ENCODE results near the gene CD53. TPM values are rescaled to one million over a fixed set of nuclear protein-coding genes. Genes with fewer than 3 reads are reported as not detected.

The CD53 gene
- total RNA-seq, 1 experiment from 2014 or later: 0.49 TPM

DNA sequence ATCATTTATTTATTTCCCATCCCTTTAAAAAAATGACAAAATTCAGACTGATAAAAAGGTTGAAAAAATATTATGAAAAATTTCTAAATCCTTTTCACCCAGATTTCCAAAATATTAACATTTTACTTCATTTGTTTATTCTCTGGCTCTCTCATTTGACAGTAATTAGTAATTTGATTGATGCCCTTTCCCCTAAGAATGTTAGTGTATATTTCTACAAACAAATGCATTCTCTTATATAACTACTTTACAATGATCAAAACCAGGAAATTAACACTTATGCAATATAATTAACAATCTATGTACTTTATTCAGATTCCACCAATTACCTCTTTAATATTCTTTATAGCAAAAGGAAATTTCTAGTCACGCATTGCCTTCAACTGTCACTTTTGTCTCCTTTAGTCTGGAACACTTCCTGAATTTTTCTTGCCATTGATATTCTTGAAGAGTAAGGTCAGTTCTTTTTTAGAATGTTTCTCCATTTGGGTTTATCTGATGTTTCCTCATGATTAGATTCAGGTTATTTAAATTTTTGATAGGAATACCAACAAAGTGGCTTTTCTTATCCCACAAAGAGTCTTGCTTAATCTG lies 3.9 kb downstream of the CD53 start:
- in situ Hi-C loops (cut with HindIII; ENCODE audit: low pct_unique_long_range_greater_than_20kb, low sequenced_read_pairs) (no loop called here), intact Hi-C loops (cut with micrococcal nuclease; ENCODE audit: unreplicated experiment) (no loop called here)
- ATAC-seq: no peak
- no peaks in the 10 kb centered on the region for H3K27me3 ChIP-seq (ENCODE audit: control insufficient read depth, insufficient read depth, low read length)
- H3K9me3 ChIP-seq (ENCODE audit: control insufficient read depth, insufficient read depth, low read depth, low read length): no peaks in the 10 kb centered on the region
- DNase-seq (ENCODE audit: low read depth, low spot score): no peak
- H3K36me3 ChIP-seq (ENCODE audit: control insufficient read depth, insufficient read depth, low read length): no peaks in the 10 kb centered on the region; the same call in 1 of the 2 replicates
- no peak overlapping the region for H3K4me3 ChIP-seq (ENCODE audit: low read depth in 2 of 2, low read length in 2 of 2)
- no peak overlapping the region for H3K27ac ChIP-seq (ENCODE audit: low read length)
- ChIA-PET POLR2A (no interaction called here), CTCF (no interaction called here)
- no peak for TF ChIP-seq SIN3A (IDR thresholded peaks at IDR 0.05; ENCODE audit: borderline replicate concordance, insufficient read depth, low read depth, low read length)
- TF ChIP-seq, protein P1, sequence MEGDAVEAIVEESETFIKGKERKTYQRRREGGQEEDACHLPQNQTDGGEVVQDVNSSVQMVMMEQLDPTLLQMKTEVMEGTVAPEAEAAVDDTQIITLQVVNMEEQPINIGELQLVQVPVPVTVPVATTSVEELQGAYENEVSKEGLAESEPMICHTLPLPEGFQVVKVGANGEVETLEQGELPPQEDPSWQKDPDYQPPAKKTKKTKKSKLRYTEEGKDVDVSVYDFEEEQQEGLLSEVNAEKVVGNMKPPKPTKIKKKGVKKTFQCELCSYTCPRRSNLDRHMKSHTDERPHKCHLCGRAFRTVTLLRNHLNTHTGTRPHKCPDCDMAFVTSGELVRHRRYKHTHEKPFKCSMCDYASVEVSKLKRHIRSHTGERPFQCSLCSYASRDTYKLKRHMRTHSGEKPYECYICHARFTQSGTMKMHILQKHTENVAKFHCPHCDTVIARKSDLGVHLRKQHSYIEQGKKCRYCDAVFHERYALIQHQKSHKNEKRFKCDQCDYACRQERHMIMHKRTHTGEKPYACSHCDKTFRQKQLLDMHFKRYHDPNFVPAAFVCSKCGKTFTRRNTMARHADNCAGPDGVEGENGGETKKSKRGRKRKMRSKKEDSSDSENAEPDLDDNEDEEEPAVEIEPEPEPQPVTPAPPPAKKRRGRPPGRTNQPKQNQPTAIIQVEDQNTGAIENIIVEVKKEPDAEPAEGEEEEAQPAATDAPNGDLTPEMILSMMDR (IDR thresholded peaks at IDR 0.05): no peak
- BruUV-seq (replicated peaks): no TSS peak
- no peaks in the 10 kb centered on the region for H3K4me1 ChIP-seq (ENCODE audit: control insufficient read depth, insufficient read depth, low read length)

DNA sequence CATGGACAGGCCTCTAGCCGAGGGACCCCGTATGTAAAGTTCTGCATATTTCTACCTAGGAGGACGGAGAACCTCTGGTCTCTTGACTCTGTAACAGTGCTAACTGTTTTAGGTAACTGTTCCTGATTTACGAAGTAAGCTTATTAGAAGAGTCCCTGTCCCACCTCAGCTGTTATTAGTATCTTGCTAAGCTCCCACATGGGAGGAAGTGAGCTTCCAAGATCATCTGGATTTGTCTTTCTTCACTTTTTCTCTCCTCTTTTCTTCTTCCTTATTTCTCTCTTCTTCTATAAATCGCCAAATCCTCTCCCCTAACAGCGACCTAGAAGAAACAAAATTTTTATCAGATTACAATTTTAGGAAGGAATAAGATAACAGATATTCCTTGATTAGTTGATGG lies 4.4 kb downstream of the CD53 start:
- ATAC-seq (no peak), DNase-seq (ENCODE audit: low read depth, low spot score) (no peak)
- Histone ChIP-seq H3K36me3 (ENCODE audit: control insufficient read depth, insufficient read depth, low read length) (no peaks in the 10 kb centered on the region; the same call in 1 of the 2 replicates), H3K4me3 (ENCODE audit: low read depth in 2 of 2, low read length in 2 of 2) (no peak overlapping the region), H3K9me3 (ENCODE audit: control insufficient read depth, insufficient read depth, low read depth, low read length) (no peaks in the 10 kb centered on the region), H3K4me1 (ENCODE audit: control insufficient read depth, insufficient read depth, low read length) (no peaks in the 10 kb centered on the region), H3K27ac (ENCODE audit: low read length) (no peak overlapping the region), H3K27me3 (ENCODE audit: control insufficient read depth, insufficient read depth, low read length) (no peaks in the 10 kb centered on the region)
- BruUV-seq (replicated peaks): no TSS peak
- in situ Hi-C loops (cut with HindIII; ENCODE audit: low pct_unique_long_range_greater_than_20kb, low sequenced_read_pairs) (no loop called here), intact Hi-C loops (cut with micrococcal nuclease; ENCODE audit: unreplicated experiment) (no loop called here)
- ChIA-PET POLR2A (no interaction called here), CTCF (no interaction called here)
- TF ChIP-seq, protein P1 (IDR thresholded peaks at IDR 0.05): no peak
- TF ChIP-seq SIN3A (IDR thresholded peaks at IDR 0.05; ENCODE audit: borderline replicate concordance, insufficient read depth, low read depth, low read length) (no peak), TCF7L2 (IDR thresholded peaks at IDR 0.05; ENCODE audit: low read depth, low read length) (no peak), POLR2AphosphoS5 (IDR thresholded peaks at IDR 0.05; ENCODE audit: low read depth, low read length) (no peak)
- TF ChIP-seq, protein P2, sequence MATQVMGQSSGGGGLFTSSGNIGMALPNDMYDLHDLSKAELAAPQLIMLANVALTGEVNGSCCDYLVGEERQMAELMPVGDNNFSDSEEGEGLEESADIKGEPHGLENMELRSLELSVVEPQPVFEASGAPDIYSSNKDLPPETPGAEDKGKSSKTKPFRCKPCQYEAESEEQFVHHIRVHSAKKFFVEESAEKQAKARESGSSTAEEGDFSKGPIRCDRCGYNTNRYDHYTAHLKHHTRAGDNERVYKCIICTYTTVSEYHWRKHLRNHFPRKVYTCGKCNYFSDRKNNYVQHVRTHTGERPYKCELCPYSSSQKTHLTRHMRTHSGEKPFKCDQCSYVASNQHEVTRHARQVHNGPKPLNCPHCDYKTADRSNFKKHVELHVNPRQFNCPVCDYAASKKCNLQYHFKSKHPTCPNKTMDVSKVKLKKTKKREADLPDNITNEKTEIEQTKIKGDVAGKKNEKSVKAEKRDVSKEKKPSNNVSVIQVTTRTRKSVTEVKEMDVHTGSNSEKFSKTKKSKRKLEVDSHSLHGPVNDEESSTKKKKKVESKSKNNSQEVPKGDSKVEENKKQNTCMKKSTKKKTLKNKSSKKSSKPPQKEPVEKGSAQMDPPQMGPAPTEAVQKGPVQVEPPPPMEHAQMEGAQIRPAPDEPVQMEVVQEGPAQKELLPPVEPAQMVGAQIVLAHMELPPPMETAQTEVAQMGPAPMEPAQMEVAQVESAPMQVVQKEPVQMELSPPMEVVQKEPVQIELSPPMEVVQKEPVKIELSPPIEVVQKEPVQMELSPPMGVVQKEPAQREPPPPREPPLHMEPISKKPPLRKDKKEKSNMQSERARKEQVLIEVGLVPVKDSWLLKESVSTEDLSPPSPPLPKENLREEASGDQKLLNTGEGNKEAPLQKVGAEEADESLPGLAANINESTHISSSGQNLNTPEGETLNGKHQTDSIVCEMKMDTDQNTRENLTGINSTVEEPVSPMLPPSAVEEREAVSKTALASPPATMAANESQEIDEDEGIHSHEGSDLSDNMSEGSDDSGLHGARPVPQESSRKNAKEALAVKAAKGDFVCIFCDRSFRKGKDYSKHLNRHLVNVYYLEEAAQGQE (IDR thresholded peaks at IDR 0.05; ENCODE audit: insufficient read depth in 1 of 2, low read depth in 2 of 2, low read length in 1 of 2): no peak
